Stimulated activated CD4-positive, alpha-beta T cell treated with anti-CD3 and anti-CD28 coated beads, TNF-alpha, amount 100 ng/mL, for 24 hours (primary cell): Measurements from ENCODE around the gene DUSP7.

Source experiments
- DNase-seq, 3 experiments: peaks; one replicate each; pipeline ENCODE4 v3.0.0-alpha.2; 2020; ENCODE audit warnings: low read depth in 3 of 3

DUSP7 gene

GRCh38 chr3:52086976-52087663 is 30.7 kb upstream of the DUSP7 start:
- DNase-seq, result no peak

GRCh38 chr3:52086461-52086860 is 30.1 kb upstream of the DUSP7 start:
- DNase-seq, result no peak

GRCh38 chr3:52085681-52086282 is 29.4 kb upstream of the DUSP7 start:
- no peak for DNase-seq

GRCh38 chr3:52084954-52085680 is 28.7 kb upstream of the DUSP7 start:
- DNase-seq, result no peak

GRCh38 chr3:52084216-52084945 is 28.0 kb upstream of the DUSP7 start:
- DNase-seq, result no peak

- DNase-seq, result no peak
Observed at GRCh38 chr3:52083556-52084087, 27.3 kb upstream of the DUSP7 start.

- no peak for DNase-seq
Observed at GRCh38 chr3:52082951-52083350, 26.6 kb upstream of the DUSP7 start.

- DNase-seq, result no peak
Observed at GRCh38 chr3:52080830-52081719, 24.7 kb upstream of the DUSP7 start.

GRCh38 chr3:52079958-52080357 is 23.6 kb upstream of the DUSP7 start:
- DNase-seq, result no peak

- DNase-seq, result no peak
Observed at GRCh38 chr3:52078781-52079560, 22.6 kb upstream of the DUSP7 start.

GRCh38 chr3:52077925-52078324 is 21.6 kb upstream of the DUSP7 start:
- DNase-seq, result no peak

GRCh38 chr3:52076896-52077780 is 20.8 kb upstream of the DUSP7 start:
- no peak for DNase-seq

- no peak for DNase-seq
Observed at GRCh38 chr3:52073490-52073889, 17.1 kb upstream of the DUSP7 start.

GRCh38 chr3:52072471-52072870 is 16.1 kb upstream of the DUSP7 start:
- no peak for DNase-seq

GRCh38 chr3:52072020-52072419 is 15.6 kb upstream of the DUSP7 start:
- DNase-seq, result no peak

- DNase-seq, result no peak
Observed at GRCh38 chr3:52070724-52071621, 14.6 kb upstream of the DUSP7 start.

- DNase-seq, result no peak
Observed at GRCh38 chr3:52069855-52070254, 13.5 kb upstream of the DUSP7 start.

GRCh38 chr3:52069135-52069534 is 12.8 kb upstream of the DUSP7 start:
- no peak for DNase-seq
